GM21576 (cell line): ENCODE data around the gene PTPRD.

Experiments used
- ATAC-seq: cut with Tn5 transposase; IDR thresholded peaks from one replicate; pipeline ENCODE4 v1.9.1; 2021; ENCODE audit warnings: mild to moderate bottlenecking, moderate library complexity; ENCODE audit not compliant: unreplicated experiment

Gene PTPRD

DNA sequence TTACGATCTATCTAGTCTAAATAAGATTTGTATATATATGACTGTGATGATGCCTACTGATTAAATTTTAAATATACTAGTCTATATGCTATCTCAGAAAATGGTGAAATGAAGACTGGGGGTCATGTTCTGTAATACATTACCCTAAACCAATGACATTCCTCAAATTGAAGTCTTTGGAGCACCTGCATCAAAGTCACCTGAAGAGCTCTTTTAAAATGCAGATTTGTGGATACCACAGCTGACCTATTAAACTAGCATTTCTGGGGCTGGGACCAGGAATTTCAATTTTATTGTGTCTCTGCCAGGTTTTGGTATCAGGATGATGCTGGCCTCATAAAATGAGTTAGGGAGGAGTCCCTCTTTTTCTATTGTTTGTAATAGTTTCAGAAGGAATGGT lies 2181.3 kb downstream of the PTPRD start:
- ATAC-seq = no peak

DNA sequence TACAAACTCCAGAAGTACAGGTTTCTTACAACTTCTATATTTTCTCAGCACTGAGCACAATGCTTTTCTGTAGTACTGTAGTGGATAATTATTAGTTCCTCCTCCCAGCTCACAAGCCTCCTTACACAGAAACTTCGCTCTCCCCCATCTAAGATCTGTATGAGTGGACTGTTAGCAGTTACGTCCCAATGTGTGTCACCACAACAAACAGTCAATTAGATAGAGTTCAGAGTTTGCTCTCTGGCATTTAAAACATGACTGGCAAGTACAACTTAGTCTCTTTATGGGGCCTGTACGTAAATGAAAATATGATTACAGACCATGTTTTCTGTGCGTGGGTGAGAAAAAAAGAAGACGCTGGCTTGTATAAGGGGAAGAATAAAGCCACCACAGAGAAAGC lies 2181.9 kb downstream of the PTPRD start:
- ATAC-seq = no peak

DNA sequence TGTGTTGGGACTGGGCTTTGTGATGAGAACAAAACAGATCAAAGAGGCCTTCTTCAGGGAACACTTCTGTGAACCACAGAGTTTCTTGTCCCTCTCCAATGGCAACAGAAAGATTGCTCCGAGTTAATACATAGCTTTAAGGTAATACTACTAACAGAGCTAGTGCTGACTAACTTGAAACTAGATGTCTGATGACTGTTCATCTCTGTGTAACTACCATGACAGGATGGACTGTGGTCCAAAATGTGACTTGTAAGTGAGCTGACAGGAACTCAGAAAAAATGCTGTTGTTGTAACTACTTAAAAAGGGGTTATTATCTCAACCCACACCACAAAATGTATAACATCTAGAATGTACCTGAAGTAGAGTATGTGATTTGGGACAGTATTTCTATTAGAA lies 2183.0 kb downstream of the PTPRD start:
- no peak for ATAC-seq

DNA sequence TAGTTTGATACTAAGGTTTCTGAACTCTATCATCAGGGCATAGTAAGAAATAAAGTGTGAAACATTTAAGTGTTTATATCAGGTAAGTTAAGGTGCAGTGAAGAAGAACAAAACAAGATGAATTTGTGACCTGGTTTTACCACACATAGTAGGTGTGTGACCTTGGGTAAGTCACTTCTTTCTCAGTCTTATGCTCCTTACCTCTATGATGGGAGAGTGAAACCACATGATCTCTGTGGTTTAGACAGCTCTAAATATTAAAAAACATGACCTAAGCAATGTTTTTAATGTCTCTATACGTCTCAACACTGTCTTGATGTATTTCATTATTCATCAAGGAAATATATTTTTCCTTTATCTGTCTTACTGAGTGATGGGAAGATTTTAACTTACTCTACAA lies 2183.6 kb downstream of the PTPRD start:
- no peak for ATAC-seq

DNA sequence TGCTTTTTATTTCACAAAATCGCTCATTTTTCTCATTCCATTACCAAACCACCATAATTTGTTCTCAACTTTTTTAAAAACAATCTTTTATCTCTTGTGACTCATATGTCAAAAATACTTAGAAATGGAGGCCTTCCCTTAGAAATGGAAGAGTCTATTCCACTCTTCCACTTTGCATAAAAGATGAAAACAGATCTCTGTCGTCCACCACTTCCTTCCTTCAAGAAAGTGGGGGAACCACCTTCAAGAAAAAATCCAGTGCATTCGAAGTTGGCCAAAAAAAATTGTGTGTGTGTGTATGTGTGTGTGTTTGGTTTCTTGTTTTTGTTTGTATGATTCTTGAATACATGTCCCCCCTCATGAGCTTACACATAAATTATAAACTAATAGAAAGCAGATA lies 2184.4 kb downstream of the PTPRD start:
- ATAC-seq = no peak

DNA sequence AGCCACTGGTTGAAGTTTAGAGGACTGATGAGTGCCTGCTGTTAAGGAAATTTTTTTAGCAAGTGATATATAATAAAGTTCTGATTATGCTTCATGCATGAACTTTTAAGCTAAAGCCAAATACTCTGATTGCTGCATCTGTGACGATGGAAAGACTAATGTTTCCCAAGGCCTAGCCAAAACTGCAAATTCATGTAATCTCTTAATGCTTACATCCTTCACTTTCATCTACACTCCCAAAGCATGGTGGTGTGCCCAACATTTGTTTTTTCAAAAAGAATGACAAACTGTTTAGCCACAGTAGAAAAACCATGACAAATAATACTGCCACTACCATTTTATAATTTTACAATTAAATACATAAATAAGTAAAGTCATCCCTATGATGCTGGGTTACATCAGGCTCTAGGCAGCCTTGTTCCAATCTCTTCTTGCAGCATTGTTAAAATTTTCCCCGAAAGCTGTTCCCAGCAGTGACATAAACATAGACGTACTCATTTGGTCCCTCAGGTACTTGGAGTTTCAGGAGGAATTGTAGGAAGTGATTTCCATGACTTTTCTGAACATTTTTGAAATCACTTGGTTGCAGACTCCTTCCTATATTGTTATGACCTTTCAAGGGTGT lies 2187.9 kb downstream of the PTPRD start:
- no peak for ATAC-seq

DNA sequence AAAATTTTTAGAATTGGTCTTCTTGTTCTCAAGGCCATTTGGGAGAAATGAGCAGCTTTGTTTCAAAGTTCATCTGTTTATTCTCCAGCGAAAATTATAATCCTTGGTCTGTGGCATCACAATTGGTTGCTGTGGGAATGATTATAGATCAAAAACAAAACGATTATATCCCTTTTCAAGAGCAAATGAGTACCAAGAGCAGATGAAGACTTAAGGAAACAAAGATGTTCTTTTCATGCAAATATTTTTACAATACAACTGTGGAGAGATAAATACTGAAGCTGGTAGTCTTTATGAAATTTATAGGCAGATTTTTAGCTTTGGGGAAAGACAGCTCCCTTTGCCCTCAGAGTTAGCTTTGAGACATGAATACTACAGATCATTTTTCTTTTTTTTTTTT lies 2192.4 kb downstream of the PTPRD start:
- no peak for ATAC-seq

DNA sequence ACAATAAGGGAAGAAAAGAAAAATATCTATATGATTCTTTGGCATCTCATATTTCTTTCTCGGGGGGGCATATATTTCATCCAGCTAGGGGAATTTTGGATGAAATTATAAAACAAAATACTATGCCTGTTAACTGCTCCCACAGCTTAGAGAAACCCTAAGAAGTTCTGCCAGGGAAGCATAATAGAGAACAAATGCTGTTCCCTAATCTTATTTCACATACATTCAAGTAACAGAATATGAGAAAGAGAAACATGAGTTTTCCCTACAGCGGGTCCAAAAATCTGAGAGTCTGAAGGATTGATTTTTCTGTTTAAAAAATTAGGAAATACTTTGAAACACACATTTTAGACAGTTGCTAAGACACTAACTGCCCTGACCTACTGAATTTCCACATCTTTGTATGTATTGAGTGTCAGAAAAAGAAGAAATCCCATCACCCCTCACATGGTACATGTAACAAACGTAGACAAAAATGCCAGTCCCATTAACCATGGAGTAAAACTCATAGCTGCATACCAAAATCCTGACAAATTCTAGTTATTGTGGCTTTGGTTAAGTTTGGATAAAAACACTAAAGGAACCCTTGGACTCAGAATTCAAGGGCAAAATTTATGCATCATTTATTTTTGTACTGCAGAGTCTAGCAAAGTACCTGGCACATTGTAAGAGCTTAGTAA lies 2193.1 kb downstream of the PTPRD start:
- no peak for ATAC-seq

DNA sequence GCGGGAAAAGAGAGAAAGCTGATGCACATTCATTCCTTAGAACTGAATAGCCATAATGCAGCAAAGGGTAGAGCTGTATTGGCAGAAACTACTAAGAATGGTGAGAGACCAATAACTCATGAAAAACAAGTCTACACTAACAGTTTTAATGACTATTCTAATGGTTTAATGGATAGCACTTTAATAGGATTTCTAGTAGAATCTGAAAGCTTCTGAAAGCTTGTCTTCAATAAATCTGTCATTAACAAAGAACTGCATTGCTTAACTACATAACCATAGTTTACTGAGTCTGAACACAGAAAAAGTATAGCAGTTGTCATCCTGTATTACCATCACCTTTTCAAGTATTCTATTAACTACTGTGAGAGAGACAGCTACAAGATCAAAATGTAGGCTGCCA lies 2195.5 kb downstream of the PTPRD start:
- ATAC-seq = no peak

DNA sequence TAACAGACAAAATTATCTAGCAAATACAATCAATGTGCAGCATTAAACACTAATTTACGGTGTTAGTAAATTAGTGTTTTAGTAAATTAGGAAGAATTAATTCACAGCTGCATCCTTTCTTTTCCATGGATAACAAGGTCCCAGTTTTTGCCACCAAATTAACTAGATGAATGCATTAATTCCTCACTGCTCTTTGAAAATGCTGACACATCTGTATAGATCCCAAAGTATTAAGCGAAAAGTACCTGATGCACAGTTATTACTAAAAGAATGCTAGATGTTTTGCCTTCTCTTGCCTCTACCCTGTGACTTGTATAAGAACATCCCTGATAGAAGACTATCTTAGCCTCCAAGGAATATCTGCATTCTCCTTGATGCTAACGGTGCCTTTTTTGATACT lies 2200.5 kb downstream of the PTPRD start:
- ATAC-seq = no peak

DNA sequence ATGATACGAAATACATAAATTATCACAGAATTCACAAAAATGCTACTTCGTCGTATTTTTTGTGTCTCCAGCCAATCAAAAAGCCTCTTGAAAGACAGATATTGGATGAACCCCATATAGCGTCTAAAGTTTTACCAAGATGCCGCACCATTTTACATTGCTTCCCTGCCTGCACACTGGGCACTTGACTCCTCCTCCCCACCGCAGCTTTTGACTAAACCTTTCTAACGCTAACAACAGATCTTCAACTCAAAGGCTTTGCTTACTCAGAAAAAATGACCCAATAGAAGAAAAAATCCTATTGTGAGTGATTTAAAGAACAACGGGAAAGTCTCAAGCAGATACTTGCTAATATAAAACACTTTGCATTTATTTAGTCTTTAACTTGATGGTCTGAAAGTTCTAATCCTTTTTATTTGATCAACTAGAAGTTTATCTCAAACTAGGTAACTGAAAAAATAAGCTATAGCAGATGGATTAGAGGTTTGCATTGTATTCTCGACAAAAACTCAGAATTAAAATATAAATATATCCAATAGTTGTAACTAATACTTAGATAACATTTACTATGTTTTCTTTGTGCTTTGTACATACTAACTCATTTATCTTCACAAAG lies 2204.1 kb downstream of the PTPRD start:
- no peak for ATAC-seq

DNA sequence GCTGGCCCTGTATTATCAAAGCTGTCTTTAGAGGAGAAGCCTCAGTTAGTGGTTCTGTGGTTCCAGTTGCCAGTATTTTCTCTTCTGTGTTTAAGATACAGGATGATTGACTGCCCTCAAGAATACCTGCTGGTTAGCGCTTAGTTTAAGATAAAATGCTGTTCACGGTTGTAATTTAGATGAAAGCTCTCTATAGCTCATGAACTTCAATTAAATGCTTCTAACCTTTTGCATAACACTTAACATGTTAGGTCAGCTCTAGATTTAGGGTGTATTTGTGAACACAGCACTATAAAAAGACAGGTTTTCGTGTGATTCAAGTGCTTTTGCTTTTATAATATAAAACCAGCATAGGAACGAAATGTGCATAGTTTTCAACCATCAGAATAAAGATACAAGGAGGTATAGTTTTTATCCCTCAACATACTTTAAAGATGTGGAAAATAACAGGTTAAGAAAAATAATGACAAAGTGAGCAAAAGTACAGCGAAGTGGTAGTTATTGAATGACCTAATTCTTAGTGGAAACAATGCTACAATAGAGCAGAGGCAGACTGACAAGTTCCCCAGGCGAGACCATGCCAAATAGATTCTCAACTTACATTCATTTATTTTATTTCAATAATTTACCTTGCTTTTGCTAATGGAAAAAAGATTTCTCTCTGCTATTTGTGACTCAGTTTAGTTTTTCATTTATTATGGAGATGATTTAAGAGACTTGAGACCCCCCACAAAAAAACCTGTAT lies 2210.7 kb downstream of the PTPRD start:
- ATAC-seq = no peak

DNA sequence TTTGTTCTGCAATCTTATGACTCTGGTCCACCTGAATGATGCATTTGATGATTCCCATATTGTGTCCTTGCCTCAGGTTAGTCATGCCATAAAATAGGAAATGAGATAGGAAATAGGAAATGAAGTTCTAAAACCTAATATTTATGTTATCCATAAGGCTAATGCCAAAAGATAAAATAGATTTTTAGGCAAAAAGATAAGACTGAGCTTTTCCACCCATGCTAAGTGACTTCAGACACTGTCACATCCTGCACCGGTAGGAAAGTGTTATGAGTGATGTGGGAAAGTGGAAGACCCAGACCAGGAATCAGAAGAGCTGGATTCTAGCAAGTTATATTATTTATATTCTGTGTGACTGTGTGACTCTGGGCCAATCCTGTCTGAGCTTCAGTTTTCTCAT lies 2212.4 kb downstream of the PTPRD start:
- ATAC-seq = no peak

DNA sequence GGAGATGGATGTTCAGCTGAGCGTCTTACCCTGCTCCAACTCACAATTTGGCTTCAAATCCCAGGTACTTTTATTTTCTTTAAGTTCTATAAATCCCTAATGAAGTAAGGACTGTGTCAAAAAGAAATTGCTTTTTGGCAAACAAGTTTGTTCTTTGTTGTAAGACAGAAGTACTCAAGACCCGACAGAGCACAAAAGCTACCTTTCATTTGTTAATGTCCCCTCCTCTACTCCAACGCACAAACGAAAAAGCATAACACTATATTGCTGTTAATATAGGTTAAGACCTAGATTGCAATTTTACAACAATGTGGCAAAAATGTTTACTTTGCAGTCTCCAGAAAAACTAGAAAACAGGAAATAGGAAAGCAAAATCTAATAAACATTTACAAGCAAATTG lies 2217.8 kb downstream of the PTPRD start:
- ATAC-seq = no peak

DNA sequence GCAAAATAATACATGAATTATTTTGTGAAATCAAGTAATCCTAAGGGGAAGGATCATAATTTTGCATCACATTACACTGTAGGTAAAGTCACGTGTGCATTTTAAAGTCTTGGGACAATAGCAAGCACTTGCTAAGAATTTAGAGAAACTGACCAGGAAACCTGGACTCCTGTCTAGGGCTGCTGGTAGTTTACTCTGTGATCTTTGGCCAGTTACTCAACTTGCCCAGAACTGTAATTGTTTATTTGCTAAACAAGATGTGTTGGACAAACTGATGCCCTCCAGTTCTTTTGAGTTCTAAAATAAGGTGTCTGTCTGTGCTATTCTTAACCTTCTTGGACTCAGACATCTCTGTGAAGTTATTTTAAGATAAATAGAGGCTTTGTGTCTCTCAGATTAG lies 2218.5 kb downstream of the PTPRD start:
- no peak for ATAC-seq

DNA sequence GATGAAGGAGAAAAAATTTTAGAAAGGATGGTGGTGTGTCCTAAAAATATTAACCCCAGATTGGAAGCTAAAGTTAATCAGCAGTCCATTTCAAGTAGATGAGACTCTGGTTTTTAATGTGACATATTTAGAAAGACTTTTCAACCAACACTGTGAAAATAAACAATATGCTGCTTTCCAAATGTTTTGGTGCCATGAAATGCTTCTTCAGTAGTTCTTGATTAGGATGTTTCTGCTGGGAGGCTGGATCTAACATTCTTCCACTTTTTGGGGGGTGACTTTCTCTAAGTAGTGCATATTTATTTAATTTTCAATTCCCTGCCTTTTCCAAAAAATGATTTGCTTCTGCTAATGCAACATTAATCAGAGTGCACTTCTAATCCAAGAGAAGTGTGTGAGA lies 2219.9 kb downstream of the PTPRD start:
- ATAC-seq = no peak

DNA sequence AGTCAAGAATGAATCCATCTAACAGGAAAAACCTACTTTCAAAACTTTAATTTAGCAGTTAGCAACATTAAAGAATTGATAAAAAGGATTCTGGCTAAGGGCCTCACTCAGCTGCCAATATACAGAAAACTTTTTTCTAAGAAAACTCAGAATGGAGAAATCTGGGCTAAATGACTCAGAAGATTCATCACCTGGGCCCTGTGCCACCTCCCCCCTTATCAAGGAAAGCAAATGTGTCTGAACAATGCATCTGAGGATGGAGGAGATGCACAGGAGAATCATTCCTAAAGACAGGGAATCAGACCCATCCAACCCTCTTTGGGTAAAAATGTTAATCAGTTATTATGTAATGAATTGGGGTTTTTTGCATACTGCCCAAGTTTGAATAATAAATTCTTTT lies 2221.2 kb downstream of the PTPRD start:
- ATAC-seq = no peak

DNA sequence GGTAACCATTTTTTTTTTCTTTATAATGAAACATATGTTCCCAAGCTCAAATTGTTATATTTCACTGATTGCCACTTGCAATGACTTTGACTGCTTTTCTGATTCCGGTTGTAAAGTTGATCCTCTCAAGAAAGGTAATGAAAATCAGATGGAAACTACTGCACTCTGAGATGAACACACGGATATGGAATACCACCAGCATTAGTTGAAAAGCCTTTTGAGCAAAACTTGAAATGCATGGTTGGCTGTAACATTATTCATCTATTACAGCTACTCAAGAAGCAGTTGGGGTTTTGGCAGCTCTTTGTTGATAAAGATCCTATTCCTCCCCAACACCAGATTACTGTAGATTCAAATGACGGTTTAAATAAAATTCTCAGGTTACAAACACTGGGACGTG lies 2221.7 kb downstream of the PTPRD start:
- ATAC-seq = no peak

DNA sequence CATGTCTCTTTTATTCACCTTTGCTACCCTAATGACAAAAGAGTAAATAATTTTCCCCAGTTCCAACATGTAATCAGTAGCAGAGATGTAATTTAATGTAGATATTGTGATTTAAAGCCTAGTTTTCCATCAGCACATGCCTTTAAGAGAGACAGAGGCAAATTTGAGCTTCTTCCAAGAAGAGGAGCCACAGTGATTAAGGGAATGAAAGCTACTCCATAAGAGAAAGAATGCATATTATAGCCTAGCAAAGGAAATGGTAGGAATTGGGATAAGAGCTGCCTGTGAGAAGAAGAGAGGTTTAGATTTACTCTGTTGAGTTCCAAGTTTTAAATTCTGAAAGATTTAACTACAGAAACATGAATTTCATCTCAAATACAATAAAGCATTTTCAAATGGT lies 2222.2 kb downstream of the PTPRD start:
- ATAC-seq = no peak

DNA sequence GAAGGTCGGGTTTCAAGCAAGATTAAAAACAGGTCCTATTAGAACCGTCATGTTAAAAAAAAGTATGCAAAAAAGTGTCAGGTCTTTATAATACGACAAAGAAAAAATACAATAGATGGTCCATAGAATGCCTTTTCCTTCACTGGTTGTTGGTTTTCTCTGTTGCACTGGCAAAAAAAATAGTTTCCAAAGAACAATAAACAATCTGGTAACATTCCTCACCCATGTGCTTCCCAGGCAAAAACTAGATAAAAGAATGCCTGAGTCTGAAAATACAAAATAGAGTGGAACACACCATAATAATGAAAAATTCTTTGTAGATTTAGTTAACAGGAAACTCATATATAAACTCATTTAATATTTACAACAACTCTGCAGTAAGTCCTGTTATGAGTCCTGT lies 2223.3 kb downstream of the PTPRD start:
- no peak for ATAC-seq

DNA sequence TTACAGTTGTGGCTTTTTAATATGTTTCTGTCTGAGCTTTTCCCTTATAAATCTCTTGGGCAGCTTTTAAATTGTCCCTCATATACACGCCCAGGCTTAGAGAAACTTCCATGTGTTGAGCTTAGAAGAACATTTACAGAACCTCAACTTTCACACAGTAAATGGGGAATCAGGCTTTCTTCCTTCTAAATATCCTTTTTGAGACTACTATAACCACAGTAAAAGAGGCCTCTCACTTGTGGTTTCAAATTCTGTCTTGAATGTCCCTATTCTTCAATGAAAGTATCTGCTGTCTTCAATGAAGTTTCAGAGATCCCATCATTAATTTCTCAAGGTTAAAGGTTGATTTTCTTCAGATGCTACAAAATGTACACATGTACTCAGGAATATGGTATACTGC lies 2224.7 kb downstream of the PTPRD start:
- no peak for ATAC-seq

DNA sequence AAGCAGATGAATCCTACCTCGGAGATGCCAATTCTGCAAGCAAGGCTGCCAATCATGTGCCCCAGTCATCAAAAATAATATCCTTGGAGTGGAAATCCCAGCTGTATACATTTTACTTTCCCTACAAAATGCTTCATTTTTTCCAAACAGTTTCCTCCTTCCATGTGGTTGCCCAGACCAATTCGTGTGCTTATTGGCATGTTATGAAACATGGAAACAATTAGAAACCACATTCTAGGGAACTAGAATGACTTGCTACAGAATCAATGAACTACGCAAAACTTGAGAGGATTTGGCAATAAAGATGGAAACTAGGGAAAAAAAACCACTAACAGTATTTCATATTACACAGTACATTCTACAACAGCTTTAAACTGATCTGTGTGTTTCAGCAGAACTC lies 2228.7 kb downstream of the PTPRD start:
- no peak for ATAC-seq
